ENCODE measurements around the gene PACS2.

- no peak for TF ChIP-seq CTCF (IDR thresholded peaks at IDR 0.05)
- TF ChIP-seq EZH2 (IDR thresholded peaks at IDR 0.05): no peak
- no peak for TF ChIP-seq EZH2phosphoT487 (IDR thresholded peaks at IDR 0.05)
These were observed 101.2 kb downstream of the PACS2 start for GRCh38 chr14:105415481-105416428.
